Neural progenitor cell (in vitro differentiated cells): ENCODE results near the gene CHMP5. TPM values are rescaled to one million over a fixed set of nuclear protein-coding genes. Genes with fewer than 3 reads are reported as not detected.

Source experiments
- DNase-seq: peaks from one replicate; pipeline ENCODE4 v3.0.0-alpha.2; 2016; ENCODE audit warnings: low spot score
- H2AFZ ChIP-seq: fragments of 200-600 bp; sonication (generic); replicated peaks from 2 replicates; pipeline ENCODE4 v1.6.1; 2016; ENCODE audit warnings: antibody characterized with exemption
- H3F3A ChIP-seq: fragments of 200-600 bp; sonication (generic); 2 replicates; pipeline ENCODE4 v1.6.1; 2016; ENCODE audit warnings: antibody characterized with exemption, low read depth
- H3K27ac ChIP-seq: fragments of 200-600 bp; sonication (generic); 2 replicates; pipeline ENCODE4 v1.5.1; 2016; ENCODE audit warnings: mild to moderate bottlenecking
- H3K27me3 ChIP-seq: fragments of 200-600 bp; sonication (generic); 2 replicates; pipeline ENCODE4 v1.6.1; 2016; ENCODE audit warnings: mild to moderate bottlenecking, moderate library complexity
- H3K36me3 ChIP-seq: fragments of 200-600 bp; sonication (generic); 2 replicates; pipeline ENCODE4 v1.5.1; 2016
- H3K4me1 ChIP-seq: fragments of 200-600 bp; sonication (generic); 2 replicates; pipeline ENCODE4 v1.6.1; 2016; ENCODE audit warnings: mixed run types
- H3K4me2 ChIP-seq: fragments of 200-600 bp; sonication (generic); 2 replicates; pipeline ENCODE4 v1.6.1; 2016
- H3K4me3 ChIP-seq: fragments of 200-600 bp; sonication (generic); 2 replicates; pipeline ENCODE4 v1.5.1; 2016
- H3K79me2 ChIP-seq: fragments of 200-600 bp; sonication (generic); 2 replicates; pipeline ENCODE4 v1.6.1; 2016; ENCODE audit warnings: low read depth
- H3K9ac ChIP-seq: fragments of 200-600 bp; sonication (generic); 2 replicates; pipeline ENCODE4 v1.6.1; 2016
- H3K9me3 ChIP-seq: fragments of 200-600 bp; sonication (generic); 2 replicates; pipeline ENCODE4 v1.5.1; 2016; ENCODE audit warnings: low read depth
- H4K20me1 ChIP-seq: fragments of 200-600 bp; sonication (generic); 2 replicates; pipeline ENCODE4 v1.6.1; 2016; ENCODE audit warnings: low read depth
- H3K27ac Mint-ChIP-seq: 3 replicates; pipeline ENCODE4 v1.8.0; 2021; ENCODE audit warnings: mixed read lengths
- H3K27me3 Mint-ChIP-seq: 2 replicates; pipeline ENCODE4 v1.8.0; 2022; ENCODE audit warnings: low read depth, mild to moderate bottlenecking, inconsistent platforms, moderate library complexity, mixed read lengths; ENCODE audit not compliant: insufficient read depth
- H3K36me3 Mint-ChIP-seq: 3 replicates; pipeline ENCODE4 v1.8.0; 2021; ENCODE audit warnings: mixed read lengths
- H3K4me1 Mint-ChIP-seq: 3 replicates; pipeline ENCODE4 v1.8.0; 2021; ENCODE audit warnings: mixed read lengths
- H3K4me3 Mint-ChIP-seq: 3 replicates; pipeline ENCODE4 v1.8.0; 2021; ENCODE audit warnings: mild to moderate bottlenecking, moderate library complexity, mixed read lengths
- H3K9me3 Mint-ChIP-seq: 3 replicates; pipeline ENCODE4 v1.8.0; 2020; ENCODE audit warnings: mixed read lengths
- CTCF ChIP-seq: fragments of 200-600 bp; sonication (generic); IDR thresholded peaks from 2 replicates; pipeline ENCODE4 v1.5.1; 2017; ENCODE audit warnings: antibody characterized with exemption, mild to moderate bottlenecking
- EZH2 ChIP-seq: fragments of 200-600 bp; sonication (generic); IDR thresholded peaks from 2 replicates; pipeline ENCODE4 v1.6.1; 2017; ENCODE audit warnings: antibody characterized with exemption, mild to moderate bottlenecking, moderate library complexity
- EZH2phosphoT487 ChIP-seq: fragments of 200-600 bp; sonication (generic); IDR thresholded peaks from 2 replicates; pipeline ENCODE4 v1.6.1; 2017; ENCODE audit warnings: antibody characterized with exemption
- total RNA-seq: library from RNA; depleted of rRNA; stranded (reverse); fragments of >200 nt; gene quantifications from 2 replicates; pipeline ENCODE4 v1.2.3, GENCODE V29; 2015; ENCODE audit warnings: low replicate concordance

CHMP5 gene
- total RNA-seq, 1 donor from 2014 or later, result 135 TPM

GRCh38 chr9:33232815-33233214, 32.0 kb upstream of the CHMP5 start:
- TF ChIP-seq EZH2, result no peak
- no peak for TF ChIP-seq EZH2phosphoT487
- TF ChIP-seq CTCF, result no peak
- Mint-ChIP-seq H3K36me3 (no peaks in the 10 kb centered on the region), H3K4me1 (no peaks in the 10 kb centered on the region), H3K27me3 (peaks cover 14% of the 10 kb centered on the region), H3K9me3 (no peaks in the 10 kb centered on the region), H3K27ac (no peak overlapping the region), H3K4me3 (no peak overlapping the region)
- no peaks in the 10 kb centered on the region for H3K9me3 ChIP-seq
- no peaks in the 10 kb centered on the region for H3K4me1 ChIP-seq
- no peaks in the 10 kb centered on the region for H3K79me2 ChIP-seq
- peaks cover 20% of the 10 kb centered on the region for H3K27me3 ChIP-seq
- no peak overlapping the region for H3K9ac ChIP-seq
- H4K20me1 ChIP-seq, result no peaks in the 10 kb centered on the region
- no peaks in the 10 kb centered on the region for H3F3A ChIP-seq
- no peaks in the 10 kb centered on the region for H3K36me3 ChIP-seq
- H3K4me2 ChIP-seq, result no peak overlapping the region
- H3K27ac ChIP-seq, result no peak overlapping the region
- DNase-seq, result no peak
- no peak overlapping the region for H2AFZ ChIP-seq
- H3K4me3 ChIP-seq, result no peak overlapping the region

GRCh38 chr9:33233626-33234342, 31.1 kb upstream of the CHMP5 start:
- no peak overlapping the region for H3K4me2 ChIP-seq
- no peaks in the 10 kb centered on the region for H3K36me3 Mint-ChIP-seq

GRCh38 chr9:33234511-33235467, 30.1 kb upstream of the CHMP5 start:
- Histone ChIP-seq H4K20me1 (no peaks in the 10 kb centered on the region), H3K4me1 (no peaks in the 10 kb centered on the region), H3K27ac (no peak overlapping the region), H3K9me3 (no peaks in the 10 kb centered on the region), H3F3A (no peaks in the 10 kb centered on the region), H3K4me2 (no peak overlapping the region), H3K79me2 (no peaks in the 10 kb centered on the region), H3K36me3 (no peaks in the 10 kb centered on the region), H3K27me3 (peaks cover 20% of the 10 kb centered on the region), H3K9ac (no peak overlapping the region), H3K4me3 (no peak overlapping the region), H2AFZ (no peak overlapping the region)
- H3K9me3 Mint-ChIP-seq, result no peaks in the 10 kb centered on the region
- H3K36me3 Mint-ChIP-seq, result no peaks in the 10 kb centered on the region
- no peak overlapping the region for H3K4me3 Mint-ChIP-seq
- no peak overlapping the region for H3K27ac Mint-ChIP-seq
- TF ChIP-seq EZH2phosphoT487 (no peak), CTCF (no peak), EZH2 (no peak)
- H3K27me3 Mint-ChIP-seq, result peaks cover 12% of the 10 kb centered on the region
- H3K4me1 Mint-ChIP-seq, result peaks cover 4% of the 10 kb centered on the region
- DNase-seq, result no peak

More at GRCh38 chr9:33233626-33234342, 31.1 kb upstream of the CHMP5 start:
- Histone ChIP-seq H4K20me1 (no peaks in the 10 kb centered on the region), H3K27me3 (peaks cover 20% of the 10 kb centered on the region), H3K79me2 (no peaks in the 10 kb centered on the region), H2AFZ (no peak overlapping the region), H3K4me1 (no peaks in the 10 kb centered on the region), H3K27ac (no peak overlapping the region), H3K36me3 (no peaks in the 10 kb centered on the region), H3K4me3 (no peak overlapping the region), H3F3A (no peaks in the 10 kb centered on the region), H3K9ac (no peak overlapping the region), H3K9me3 (no peaks in the 10 kb centered on the region)
- Mint-ChIP-seq H3K27ac (no peak overlapping the region), H3K4me1 (no peaks in the 10 kb centered on the region), H3K27me3 (peaks cover 12% of the 10 kb centered on the region), H3K9me3 (no peaks in the 10 kb centered on the region), H3K4me3 (no peak overlapping the region)
- no peak for DNase-seq
- TF ChIP-seq EZH2, result no peak
- no peak for TF ChIP-seq CTCF
- TF ChIP-seq EZH2phosphoT487, result no peak
